Activated naive CD4-positive, alpha-beta T cell treated with anti-CD3 and anti-CD28 coated beads, Interleukin-2, amount 50 U/mL, for 72 hours (primary cell): ENCODE measurements around the gene B4GALNT4. TPM values are rescaled to one million over a fixed set of nuclear protein-coding genes. Genes with fewer than 3 reads are reported as not detected.
"Not testable (repeated sequence)": the region's sequence is repeated elsewhere in the genome, so short reads cannot be mapped to it uniquely, and the experiment has no call there.

Experiments
- ATAC-seq, 2 donors: fragments of 150-1000 bp; cut with Tn5 transposase; 2 replicates each; pipeline ENCODE4 v1.10.0; 2021; ENCODE audit warnings: mild to moderate bottlenecking in 2 of 2, moderate library complexity in 2 of 2
- DNase-seq, 2 donors: peaks; one replicate each; pipeline ENCODE4 v3.0.0; 2021 to 2022; ENCODE audit warnings: low spot score in 2 of 2
- H3K27ac Mint-ChIP-seq, 2 donors: one replicate each; pipeline ENCODE4 v1.8.0; 2022; ENCODE audit warnings: mild to moderate bottlenecking in 2 of 2, mixed read lengths in 2 of 2
- H3K36me3 Mint-ChIP-seq, 2 donors: one replicate each; pipeline ENCODE4 v1.8.0; 2022; ENCODE audit warnings: mixed read lengths in 2 of 2
- H3K9me3 Mint-ChIP-seq, 2 donors: one replicate each; pipeline ENCODE4 v1.8.0; 2022; ENCODE audit warnings: mixed read lengths in 2 of 2
- total RNA-seq, 2 donors: library from RNA; stranded (reverse); gene quantifications; one replicate each; pipeline ENCODE4 v1.2.3, GENCODE V29; 2022

Gene B4GALNT4
- 10 to 100 TPM in 1 of 2 donors, 1 to 10 TPM in 1; 6.6 to 13.6 TPM for total RNA-seq

GRCh38 chr11:369336-370018 is at the start of gene B4GALNT4:
B4GALNT4 (plus strand) TSS chr11:369499; CDS start chr11:369804, 305 bp downstream.
- peak; percentile 66 to 76 for ATAC-seq
- Mint-ChIP-seq H3K36me3 (no peaks in the 10 kb centered on the region), H3K27ac (no peak within 1 kb of the TSS), H3K9me3 (peaks cover 0 to 4% of the 10 kb centered on the region in 2 donors)
- DNase-seq, result peak in 1 of 2 donors; percentile 54

- ATAC-seq, result peak; percentile 15 to 19
- peaks cover 30 to 38% of the 10 kb centered on the region in 2 donors for H3K36me3 Mint-ChIP-seq
These were observed 49.4 kb upstream of the B4GALNT4 start for GRCh38 chr11:319888-320273.

GRCh38 chr11:324156-324555 is 45.1 kb upstream of the B4GALNT4 start:
- DNase-seq (no peak), ATAC-seq (no peak)
- peaks cover 8 to 14% of the 10 kb centered on the region in 2 donors for H3K36me3 Mint-ChIP-seq
- H3K27ac Mint-ChIP-seq, result no peak overlapping the region
- H3K9me3 Mint-ChIP-seq, result no peaks in the 10 kb centered on the region

More at GRCh38 chr11:319888-320273, 49.4 kb upstream of the B4GALNT4 start:
- DNase-seq, H3K9me3 Mint-ChIP-seq: not testable (repeated sequence)
- H3K27ac Mint-ChIP-seq, result peak overlapping the region; percentile 85 to 96

GRCh38 chr11:324593-325517 is 44.4 kb upstream of the B4GALNT4 start:
- H3K9me3 Mint-ChIP-seq, DNase-seq, H3K36me3 Mint-ChIP-seq, ATAC-seq, H3K27ac Mint-ChIP-seq: not testable (repeated sequence)

GRCh38 chr11:325796-326591 is 43.3 kb upstream of the B4GALNT4 start:
- ATAC-seq (peak in 1 of 2 donors; percentile 1), DNase-seq (no peak)
- Mint-ChIP-seq H3K36me3 (no peaks in the 10 kb centered on the region), H3K27ac (peak overlapping the region; percentile 94 to 99), H3K9me3 (no peaks in the 10 kb centered on the region)

- Mint-ChIP-seq H3K27ac (peak overlapping the region; percentile 94 to 99), H3K36me3 (no peaks in the 10 kb centered on the region), H3K9me3 (no peaks in the 10 kb centered on the region)
- DNase-seq, result no peak
- ATAC-seq, result peak in 1 of 2 donors; percentile 0
These were observed 42.8 kb upstream of the B4GALNT4 start for GRCh38 chr11:326592-326841.

GRCh38 chr11:326842-327580 is 42.3 kb upstream of the B4GALNT4 start:
- Mint-ChIP-seq H3K27ac (peak overlapping the region; percentile 94 to 99), H3K9me3 (no peaks in the 10 kb centered on the region), H3K36me3 (no peaks in the 10 kb centered on the region)
- peak; percentile 56 to 81 for DNase-seq
- peak; percentile 45 to 72 for ATAC-seq

- H3K27ac Mint-ChIP-seq, result peak overlapping the region; percentile 90 to 94
- ATAC-seq, result no peak
- DNase-seq, result no peak
- H3K36me3 Mint-ChIP-seq, result peaks cover 0 to 2% of the 10 kb centered on the region in 2 donors
- H3K9me3 Mint-ChIP-seq, result no peaks in the 10 kb centered on the region
These were observed 41.7 kb upstream of the B4GALNT4 start for GRCh38 chr11:327581-327923.

- Mint-ChIP-seq H3K36me3 (peaks cover 0 to 7% of the 10 kb centered on the region in 2 donors), H3K9me3 (no peaks in the 10 kb centered on the region), H3K27ac (no peak overlapping the region)
- DNase-seq, result no peak
- ATAC-seq, result no peak
These were observed 41.3 kb upstream of the B4GALNT4 start for GRCh38 chr11:328012-328411.

- ATAC-seq, DNase-seq, H3K9me3 Mint-ChIP-seq: not testable (repeated sequence)
- H3K27ac Mint-ChIP-seq, result peak overlapping the region; percentile 22 to 62
- peaks cover 0 to 10% of the 10 kb centered on the region in 2 donors for H3K36me3 Mint-ChIP-seq
These were observed 40.7 kb upstream of the B4GALNT4 start for GRCh38 chr11:328516-329100.

- H3K36me3 Mint-ChIP-seq, result peaks cover 0 to 10% of the 10 kb centered on the region in 2 donors
- ATAC-seq, result peak in 1 of 2 donors; percentile 1
- no peaks in the 10 kb centered on the region for H3K9me3 Mint-ChIP-seq
- no peak for DNase-seq
- H3K27ac Mint-ChIP-seq, result peak overlapping the region; percentile 62 to 77
These were observed 39.4 kb upstream of the B4GALNT4 start for GRCh38 chr11:329886-330253.

GRCh38 chr11:330307-330693 is 39.0 kb upstream of the B4GALNT4 start:
- DNase-seq (no peak), ATAC-seq (no peak)
- no peaks in the 10 kb centered on the region for H3K9me3 Mint-ChIP-seq
- peak overlapping the region in 1 of 2 donors; percentile 62 for H3K27ac Mint-ChIP-seq
- H3K36me3 Mint-ChIP-seq, result peaks cover 0 to 10% of the 10 kb centered on the region in 2 donors

GRCh38 chr11:330694-331357 is 38.5 kb upstream of the B4GALNT4 start:
- peak in 1 of 2 donors; percentile 81 for DNase-seq
- Mint-ChIP-seq H3K27ac (peak overlapping the region in 1 of 2 donors; percentile 81), H3K36me3 (peaks cover 0 to 10% of the 10 kb centered on the region in 2 donors), H3K9me3 (no peaks in the 10 kb centered on the region)
- peak in 1 of 2 donors; percentile 53 for ATAC-seq

GRCh38 chr11:331358-332060 is 37.8 kb upstream of the B4GALNT4 start:
- DNase-seq, result no peak
- Mint-ChIP-seq H3K27ac (peak overlapping the region in 1 of 2 donors; percentile 81), H3K36me3 (peaks cover 0 to 10% of the 10 kb centered on the region in 2 donors), H3K9me3 (no peaks in the 10 kb centered on the region)
- ATAC-seq, result peak in 1 of 2 donors; percentile 44
